Spleen (tissue), 11 donors: ENCODE measurements around the gene TTLL6. TPM values are rescaled to one million over a fixed set of nuclear protein-coding genes. Genes with fewer than 3 reads are reported as not detected.

Experiments used
- DNase-seq: peaks from one replicate; pipeline ENCODE4 v3.0.0-alpha.2; 2020
- H3K27ac ChIP-seq, 8 donors: fragments of 200-600 bp; sonication (generic) in 7 of 8; 1 replicate in 4 of 8; 2 replicates in 4 of 8; pipeline versions ENCODE4 v1.5.0 to v1.8.0; 2016 to 2021; ENCODE audit warnings: inconsistent platforms in 4 of 8, mild to moderate bottlenecking in 4 of 8, moderate library complexity in 1 of 8
- H3K27me3 ChIP-seq, 7 donors: fragments of 200-600 bp; sonication (generic) in 6 of 7; replicated peaks in 1 of 7; 1 replicate in 4 of 7; 2 replicates in 3 of 7; pipeline versions ENCODE4 v1.5.0 to v1.8.0; 2016 to 2021; ENCODE audit warnings: inconsistent platforms in 3 of 7, mild to moderate bottlenecking in 1 of 7
- H3K36me3 ChIP-seq, 6 donors: fragments of 200-600 bp; sonication (generic) in 5 of 6; 1 replicate in 4 of 6; 2 replicates in 2 of 6; pipeline versions ENCODE4 v1.5.0 to v1.8.0; 2016 to 2021; ENCODE audit warnings: inconsistent platforms in 2 of 6
- H3K4me1 ChIP-seq, 6 donors: fragments of 200-600 bp; sonication (generic) in 5 of 6; 1 replicate in 3 of 6; 2 replicates in 3 of 6; pipeline versions ENCODE4 v1.5.0 to v1.8.0; 2016 to 2021; ENCODE audit warnings: inconsistent platforms in 3 of 6
- H3K4me3 ChIP-seq, 8 donors: fragments of 200-600 bp; sonication (generic) in 7 of 8; 1 replicate in 4 of 8; 2 replicates in 4 of 8; pipeline versions ENCODE4 v1.5.0 to v1.8.0; 2016 to 2021; ENCODE audit warnings: inconsistent platforms in 4 of 8, mild to moderate bottlenecking in 4 of 8, moderate library complexity in 2 of 8
- H3K9me3 ChIP-seq, 8 donors: fragments of 200-600 bp; sonication (generic) in 7 of 8; 1 replicate in 4 of 8; 2 replicates in 4 of 8; pipeline versions ENCODE4 v1.5.0 to v1.8.0; 2016 to 2021; ENCODE audit warnings: inconsistent platforms in 4 of 8
- CTCF ChIP-seq, 11 experiments: fragments of 200-600 bp in 7 of 11; fragments of 450-650 bp in 4 of 11; sonication (generic) in 4 of 11; IDR thresholded peaks in 8 of 11; conservative IDR thresholded peaks in 3 of 11; 1 replicate in 7 of 11; 2 replicates in 4 of 11; pipeline versions ENCODE4 v1.4.0 to v1.8.0; 2016 to 2021; ENCODE audit warnings: antibody characterized with exemption in 11 of 11, inconsistent platforms in 4 of 11, mild to moderate bottlenecking in 1 of 11
- POLR2A ChIP-seq, 3 donors: fragments of 450-650 bp; IDR thresholded peaks; one replicate each; pipeline ENCODE4 v1.5.1; 2017; ENCODE audit warnings: antibody characterized with exemption in 3 of 3, mild to moderate bottlenecking in 1 of 3
- POLR2AphosphoS5 ChIP-seq, 3 donors: sonication (generic); formaldehyde crosslinking; IDR thresholded peaks; one replicate each; pipeline ENCODE4 v1.5.1; 2017; ENCODE audit warnings: antibody characterized with exemption in 3 of 3
- WGBS, 5 donors: extraction: QIAGEN DNeasy Blood & Tissue Kit in 3 of 5; methylation state at CpG; one replicate each; pipeline versions ENCODE4 v1.1.5 to v1.1.7; 2013 to 2018; 5-methylcytosine and 5-hydroxymethylcytosine counted together
- intact Hi-C: fragments of 100-400 bp; cut with DNase I; formaldehyde crosslinking; loops from one replicate; pipeline ENCODE4 v1.15.0; 2023; ENCODE audit warnings: low total_unique reads
- polyA plus RNA-seq, 3 donors: library from polyadenylated mRNA; stranded (reverse); fragments of 200-250 nt; gene quantifications; one replicate each; pipeline ENCODE4 v1.2.1, GENCODE V29; 2013
- total RNA-seq, 7 donors: library from RNA; depleted of rRNA in 3 of 7; stranded (reverse); fragments of >200 nt in 3 of 7; fragmentation: NEBNext Ultra II Directional in 4 of 7; extraction: Animal tissue kit (Norgen Biotek cat#: 25700) in 4 of 7; gene quantifications; one replicate each; pipeline versions ENCODE4 v1.1.0 to v1.2.1, GENCODE V29; 2016 to 2021
- donor health status: healthy with polysubstance abuse.
- donor health status: DM: no; HTN: no; CAD: no; lungs with moderate emphysema.
- donor health status: DM: no; HTN: no; CAD: no.
- donor health status: Bipolar disorder and iron deficiency.
- donor health status: healthy.
- donor health status: DM: no; HTN: no; CAD: no.
- donor health status: DM: yes; HTN: yes; CAD: no.

Gene TTLL6
- total and polyA plus RNA-seq, 10 donors = 0.04 TPM; not detected in 9

- DNase-seq = no peak
- Histone ChIP-seq H3K36me3 (no peaks in the 10 kb centered on the region), H3K4me1 (peaks cover 16 to 67% (median 50%) of the 10 kb centered on the region in 6 donors), H3K27me3 (peaks cover 33 to 100% (median 100%) of the 10 kb centered on the region in 7 donors), H3K27ac (no peak overlapping the region), H3K4me3 (peak overlapping the region in 3 of 8 donors; percentile 3 to 48 (median 15)), H3K9me3 (no peaks in the 10 kb centered on the region)
- WGBS, 5 donors = 6 to 10% (median 7%) methylated on average over 42 of the region's 42 CpGs
- TF ChIP-seq CTCF (IDR thresholded peaks at IDR 0.05 in 8 of 11, conservative IDR thresholded peaks at IDR 0.05 in 3 of 11) = no peak
- no peak for TF ChIP-seq POLR2A (IDR thresholded peaks at IDR 0.05)
- TF ChIP-seq POLR2AphosphoS5 (IDR thresholded peaks at IDR 0.05) = no peak
- intact Hi-C loops = loop anchor here (2.0 to 10.0 kb wide), 3 partner anchors 67 to 869 kb away; partner anchors contain the start of gene SP6
These were observed 93.4 kb downstream of the TTLL6 start for GRCh38 chr17:48723423-48724250.

- Histone ChIP-seq H3K36me3 (no peaks in the 10 kb centered on the region), H3K9me3 (no peaks in the 10 kb centered on the region), H3K27me3 (peaks cover 30 to 100% (median 100%) of the 10 kb centered on the region in 7 donors), H3K4me1 (peaks cover 16 to 66% (median 49%) of the 10 kb centered on the region in 6 donors), H3K4me3 (peak within 1 kb of the TSS in 3 of 8 donors; percentile 3 to 48 (median 15)), H3K27ac (no peak within 1 kb of the TSS)
- WGBS, 5 donors = 3 to 5% (median 3%) methylated on average over 21 of the region's 21 CpGs
- intact Hi-C loops = loop anchor here (10.0 kb wide), 2 partner anchors 152 to 868 kb away; partner anchors contain the start of gene SP6
- TF ChIP-seq POLR2A (IDR thresholded peaks at IDR 0.05) (no peak), CTCF (IDR thresholded peaks at IDR 0.05 in 8 of 11, conservative IDR thresholded peaks at IDR 0.05 in 3 of 11) (no peak), POLR2AphosphoS5 (IDR thresholded peaks at IDR 0.05) (no peak)
- no peak for DNase-seq
These were observed 94.1 kb downstream of the TTLL6 start, which contains the start of gene PRAC2 for GRCh38 chr17:48722915-48723422. TSS of gene PRAC2 (plus strand) at chr17:48723185. CDS start at chr17:48724411, 1,226 bp downstream.

- no peaks in the 10 kb centered on the region for H3K36me3 ChIP-seq
- peak within 1 kb of the TSS in 3 of 8 donors; percentile 3 to 48 (median 15) for H3K4me3 ChIP-seq
- WGBS, 5 donors = 8 to 12% (median 10%) methylated on average over 15 to 21 of the region's 21 CpGs
- TF ChIP-seq CTCF (IDR thresholded peaks at IDR 0.05 in 8 of 11, conservative IDR thresholded peaks at IDR 0.05 in 3 of 11) (no peak), POLR2AphosphoS5 (IDR thresholded peaks at IDR 0.05) (no peak), POLR2A (IDR thresholded peaks at IDR 0.05) (no peak)
- H3K27ac ChIP-seq = no peak within 1 kb of the TSS
- no peaks in the 10 kb centered on the region for H3K9me3 ChIP-seq
- intact Hi-C loops = loop anchor here (10.0 kb wide), 2 partner anchors 152 to 868 kb away; partner anchors contain the start of gene SP6
- H3K4me1 ChIP-seq = peaks cover 16 to 64% (median 48%) of the 10 kb centered on the region in 6 donors
- no peak for DNase-seq
- H3K27me3 ChIP-seq = peaks cover 28 to 100% (median 100%) of the 10 kb centered on the region in 7 donors
These were observed 94.7 kb downstream of the TTLL6 start, which contains the start of gene PRAC1 for GRCh38 chr17:48722201-48722907. TSS of gene PRAC1 (minus strand) at chr17:48722518. CDS start at chr17:48722392, 126 bp downstream.
